GM13977 (cell line): ENCODE results near the gene EPC1.
"Not testable (repeated sequence)": the region's sequence is repeated elsewhere in the genome, so short reads cannot be mapped to it uniquely, and the experiment has no call there.

Experiments
- DNase-seq: peaks from one replicate; pipeline ENCODE4 v3.0.0; 2012; ENCODE audit warnings: low spot score
- CTCF ChIP-seq: IDR thresholded peaks from 2 replicates; pipeline ENCODE4 v1.5.1; 2012; ENCODE audit warnings: mild to moderate bottlenecking, control low read depth; ENCODE audit not compliant: insufficient read depth; ENCODE audit errors: extremely low read depth, missing control alignments
- in situ Hi-C: fragments of 300-500 bp; cut with MboI; formaldehyde crosslinking; loops from one replicate; pipeline ENCODE4 v1.12.0; 2022; ENCODE audit warnings: low sequenced_read_pairs, low pct_unique_long_range_greater_than_20kb, mixed read lengths, inconsistent platforms; ENCODE audit not compliant: unreplicated experiment

The EPC1 gene

GRCh38 chr10:32372000-32372875, 25.3 kb upstream of the EPC1 start:
- in situ Hi-C loops: loop anchor here (25.0 kb wide), 1 partner anchor 310 kb away; the partner anchor contains the start of gene KIF5B
- no peak for TF ChIP-seq CTCF
- no peak for DNase-seq

- TF ChIP-seq CTCF: no peak
- in situ Hi-C loops: loop anchor here (25.0 kb wide), 1 partner anchor 309 kb away; the partner anchor contains the start of gene KIF5B
Measured at GRCh38 chr10:32371101-32371500, 24.1 kb upstream of the EPC1 start.

DNA sequence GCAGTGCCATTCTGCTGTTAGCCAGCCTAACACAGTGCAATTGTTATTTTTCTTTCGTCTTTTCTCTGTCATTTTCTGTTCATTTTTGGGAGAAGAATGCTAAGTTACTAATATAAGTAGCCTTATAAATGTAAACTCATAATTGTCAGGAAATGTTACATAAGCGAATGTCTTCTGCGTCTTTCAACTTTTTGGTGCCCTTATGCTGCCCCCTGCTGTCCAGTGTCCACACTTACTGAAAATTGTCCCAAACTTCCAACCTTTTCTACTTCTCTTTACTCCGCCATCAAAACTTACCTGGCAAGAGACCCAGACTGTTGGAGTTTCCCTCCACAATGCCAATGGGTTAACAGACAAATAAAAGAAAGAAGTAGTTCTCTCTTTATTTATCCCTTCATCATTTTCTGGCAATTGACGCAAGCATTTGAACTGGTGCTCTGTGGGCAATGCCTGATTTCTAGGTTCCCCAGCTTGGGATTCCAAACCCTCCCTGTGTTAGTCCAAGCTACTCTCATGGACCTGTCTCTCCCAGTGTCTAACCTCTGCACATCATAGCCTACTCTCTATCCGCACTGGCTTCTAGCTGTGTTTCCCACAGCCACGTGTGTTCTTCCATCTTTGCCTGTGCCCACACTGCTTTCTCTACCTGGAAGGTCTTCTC, 21.0 kb upstream of the EPC1 start:
- in situ Hi-C loops: loop anchor here (25.0 kb wide), 1 partner anchor 306 kb away; the partner anchor contains the start of gene KIF5B
- DNase-seq: no peak
- peak; percentile 64 for TF ChIP-seq CTCF

More at GRCh38 chr10:32371101-32371500, 24.1 kb upstream of the EPC1 start:
- no peak for DNase-seq

DNA sequence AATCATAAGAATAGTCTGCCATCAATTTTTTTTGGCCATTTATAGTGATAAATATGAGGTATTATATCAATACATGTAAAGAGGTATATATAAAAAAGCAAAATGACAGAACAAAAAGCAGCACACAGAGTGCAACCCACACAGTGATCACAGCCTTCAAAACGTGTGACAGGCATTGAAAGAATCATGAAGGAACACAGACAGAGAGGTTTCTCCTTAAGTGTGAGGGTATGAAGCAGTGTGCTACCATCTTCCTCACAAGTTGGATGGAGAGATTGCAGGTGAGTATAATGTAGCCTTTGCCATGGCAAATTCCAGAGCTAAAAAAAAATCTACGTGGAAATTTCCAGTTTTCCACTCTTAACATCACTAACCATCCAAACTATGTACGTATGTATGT, 19.6 kb upstream of the EPC1 start:
- DNase-seq: no peak
- in situ Hi-C loops: loop anchor here (25.0 kb wide), 1 partner anchor 304 kb away; the partner anchor contains the start of gene KIF5B
- TF ChIP-seq CTCF: no peak

DNA sequence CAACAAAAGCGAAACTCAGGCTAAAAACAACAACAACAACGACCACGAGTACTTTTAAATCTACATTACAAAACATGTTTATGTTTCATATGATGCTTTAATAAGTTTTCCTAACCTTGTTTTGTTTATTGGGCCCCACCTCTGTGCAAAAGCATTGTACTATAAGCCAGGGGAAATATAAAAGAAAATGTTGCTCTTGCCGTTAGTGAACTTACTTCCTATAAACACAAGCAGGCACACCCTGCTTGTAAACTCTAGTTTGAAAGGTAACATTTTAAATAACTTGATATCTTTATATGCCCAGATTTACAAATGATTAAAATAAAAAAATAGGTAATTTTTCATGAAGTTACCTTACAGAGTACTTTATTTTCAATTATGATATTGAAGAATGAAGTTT, 19.2 kb upstream of the EPC1 start:
- in situ Hi-C loops: loop anchor here (25.0 kb wide), 1 partner anchor 304 kb away; the partner anchor contains the start of gene KIF5B
- no peak for DNase-seq
- TF ChIP-seq CTCF: no peak

- in situ Hi-C loops: loop anchor here (25.0 kb wide), 1 partner anchor 303 kb away; the partner anchor contains the start of gene KIF5B
- DNase-seq: not testable (repeated sequence)
Measured at GRCh38 chr10:32365404-32365803, 18.4 kb upstream of the EPC1 start.
